B cell (primary cell): ENCODE measurements around the gene SCAND1. TPM values are rescaled to one million over a fixed set of nuclear protein-coding genes. Genes with fewer than 3 reads are reported as not detected.

Experiments used
- ATAC-seq: fragments of 200-7000 bp; cut with Tn5 transposase; one replicate; pipeline ENCODE4 v1.10.0; 2021; ENCODE audit warnings: low read depth, mild to moderate bottlenecking, moderate number of reproducible peaks, moderate library complexity
- CTCF ChIA-PET: fragments of 350-600 bp; sonication (Branson Sonifier 250); formaldehyde crosslinking; loops from one replicate; lab custom pipeline; 2021; ENCODE audit warnings: antibody characterized with exemption, inconsistent platforms; lab: Charles Lee
- POLR2A ChIA-PET: fragments of 350-600 bp; sonication (Branson Sonifier 250); formaldehyde crosslinking; loops from one replicate; lab custom pipeline; 2021; ENCODE audit warnings: antibody characterized with exemption; lab: Charles Lee
- DNase-seq: peaks from one replicate; pipeline ENCODE4 v3.0.0; 2013
- H2AFZ ChIP-seq: 2 replicates; pipeline ENCODE4 v1.6.1; 2012; ENCODE audit warnings: mild to moderate bottlenecking, low read depth, low read length; ENCODE audit not compliant: insufficient read depth, poor library complexity, severe bottlenecking
- H3K27ac ChIP-seq, 2 donors: 1 replicate in 1 of 2; 2 replicates in 1 of 2; pipeline ENCODE4 v1.5.1; 2012 to 2013; ENCODE audit warnings: low read length in 2 of 2, mild to moderate bottlenecking in 2 of 2, moderate library complexity in 1 of 2
- H3K27me3 ChIP-seq, 4 experiments: fragments of 200-600 bp in 1 of 4; sonication (generic) in 1 of 4; replicated peaks in 1 of 4; 1 replicate in 2 of 4; 2 replicates in 2 of 4; pipeline versions ENCODE4 v1.6.1 to v1.7.0; 2013 to 2016; ENCODE audit warnings: low read length in 3 of 4, mild to moderate bottlenecking in 2 of 4, mixed read lengths in 1 of 4, moderate library complexity in 1 of 4; ENCODE audit not compliant: insufficient read depth in 4 of 4, control insufficient read depth in 3 of 4; ENCODE audit errors: control extremely low read depth in 1 of 4
- H3K36me3 ChIP-seq, 2 experiments: replicated peaks in 1 of 2; 1 replicate in 1 of 2; 2 replicates in 1 of 2; pipeline versions ENCODE4 v1.6.1 to v1.7.1; 2013; ENCODE audit warnings: low read length in 1 of 2; ENCODE audit not compliant: insufficient read depth in 2 of 2, control insufficient read depth in 1 of 2; ENCODE audit errors: control extremely low read depth in 1 of 2, extremely low read depth in 1 of 2
- H3K4me1 ChIP-seq, 2 donors: fragments of 200-600 bp in 1 of 2; sonication (generic) in 1 of 2; 1 replicate in 1 of 2; 2 replicates in 1 of 2; pipeline versions ENCODE4 v1.5.1 to v1.6.1; 2013 to 2017; ENCODE audit warnings: low read length in 2 of 2; ENCODE audit not compliant: control insufficient read depth in 2 of 2, insufficient read depth in 2 of 2
- H3K4me2 ChIP-seq: replicated peaks from 2 replicates; pipeline ENCODE3; 2012; ENCODE audit warnings: mild to moderate bottlenecking, low read depth, low read length; ENCODE audit not compliant: poor library complexity, severe bottlenecking
- H3K4me3 ChIP-seq, 5 experiments: fragments of 200-600 bp in 1 of 5; sonication (generic) in 1 of 5; 1 replicate in 3 of 5; 2 replicates in 2 of 5; pipeline versions ENCODE4 v1.5.1 to v1.7.0; 2011 to 2016; ENCODE audit warnings: low read length in 4 of 5, mild to moderate bottlenecking in 4 of 5, low read depth in 2 of 5, control low read depth in 1 of 5, moderate library complexity in 1 of 5; ENCODE audit not compliant: insufficient read depth in 1 of 5; ENCODE audit errors: control extremely low read depth in 1 of 5, extremely low read depth in 1 of 5
- H3K79me2 ChIP-seq: fragments of 200-600 bp; sonication (generic); one replicate; pipeline ENCODE4 v1.6.0; 2016; ENCODE audit warnings: low read length; ENCODE audit not compliant: control insufficient read depth, insufficient read depth
- H3K9ac ChIP-seq: fragments of 200-600 bp; sonication (generic); 2 replicates; pipeline ENCODE4 v1.6.1; 2017; ENCODE audit warnings: mild to moderate bottlenecking, low read length, moderate library complexity
- H3K9me3 ChIP-seq, 3 donors: one replicate each; pipeline versions ENCODE4 v1.6.1 to v1.7.1; 2013; ENCODE audit warnings: low read length in 2 of 3; ENCODE audit not compliant: control insufficient read depth in 2 of 3, insufficient read depth in 1 of 3; ENCODE audit errors: control extremely low read depth in 1 of 3
- H4K20me1 ChIP-seq: 2 replicates; pipeline ENCODE4 v1.6.0; 2012; ENCODE audit warnings: mild to moderate bottlenecking, low read length; ENCODE audit not compliant: insufficient read depth, control insufficient read depth, poor library complexity, severe bottlenecking
- H3K27ac Mint-ChIP-seq: one replicate; pipeline ENCODE4 v1.8.0; 2021; ENCODE audit warnings: mixed read lengths
- H3K27me3 Mint-ChIP-seq: one replicate; pipeline ENCODE4 v1.8.0; 2021; ENCODE audit warnings: mixed read lengths
- H3K4me1 Mint-ChIP-seq: one replicate; pipeline ENCODE4 v1.8.0; 2021; ENCODE audit warnings: mixed read lengths
- H3K4me3 Mint-ChIP-seq: one replicate; pipeline ENCODE4 v1.8.0; 2021; ENCODE audit warnings: mixed read lengths
- H3K9me3 Mint-ChIP-seq: one replicate; pipeline ENCODE4 v1.8.0; 2022; ENCODE audit warnings: mixed read lengths; ENCODE audit not compliant: insufficient read depth
- CTCF ChIP-seq: fragments of 200-600 bp; IDR thresholded peaks from one replicate; pipeline ENCODE4 v1.8.0; 2022; ENCODE audit warnings: antibody characterized with exemption, mild to moderate bottlenecking
- EZH2 ChIP-seq: IDR thresholded peaks from 2 replicates; pipeline ENCODE4 v1.6.1; 2012; ENCODE audit warnings: borderline replicate concordance, low read depth, mild to moderate bottlenecking, moderate library complexity, low read length; ENCODE audit not compliant: insufficient read depth, poor library complexity, severe bottlenecking
- WGBS: methylation state at CpG from one replicate; pipeline ENCODE4 v1.1.5; 2013; ENCODE audit warnings: missing lambda C conversion rate; ENCODE audit not compliant: insufficient coverage; 5-methylcytosine and 5-hydroxymethylcytosine counted together
- intact Hi-C: fragments of 100-400 bp; cut with micrococcal nuclease; formaldehyde crosslinking; loops from one replicate; pipeline ENCODE4 v1.10.0; 2022
- polyA plus RNA-seq: library from polyadenylated mRNA; depleted of rRNA; stranded (reverse); fragments of >200 nt; gene quantifications from 2 replicates; pipeline ENCODE4 v1.2.3, GENCODE V29; 2012
- total RNA-seq, 2 donors: library from RNA; stranded (reverse); fragments of 120-200 nt in 1 of 2; gene quantifications; 1 replicate in 1 of 2; 2 replicates in 1 of 2; pipeline versions ENCODE4 v1.2.3 to v1.2.4, GENCODE V29; 2013 to 2022

Gene SCAND1
- total and polyA plus RNA-seq, 2 donors (not counting 1 experiment from before 2014, with no cell fraction given), result 42.0 to 102 TPM

DNA sequence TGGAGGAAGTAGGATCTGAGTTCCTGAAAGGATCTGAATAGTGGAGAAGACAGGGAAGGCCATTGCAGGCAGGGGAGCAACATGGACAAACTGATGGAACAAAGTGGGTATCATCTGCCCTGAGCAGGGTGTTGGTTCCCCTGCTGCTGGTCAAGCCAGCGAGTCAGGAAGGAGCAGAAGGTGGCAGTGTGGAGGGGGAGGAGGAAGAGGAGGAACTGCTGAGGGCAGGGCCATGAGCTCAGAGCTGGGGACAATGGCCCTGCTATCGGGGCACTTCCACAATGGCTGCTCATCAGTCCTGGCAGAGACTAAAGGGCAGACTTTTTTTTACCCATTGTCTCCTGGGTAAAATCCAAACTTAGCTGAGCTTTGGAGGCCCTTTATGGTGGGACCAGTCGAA is 27.7 kb upstream of the SCAND1 start:
- no peak for TF ChIP-seq EZH2
- TF ChIP-seq CTCF, result no peak
- H3K9me3 Mint-ChIP-seq, result no peaks in the 10 kb centered on the region
- H3K36me3 ChIP-seq, result no peaks in the 10 kb centered on the region
- no peaks in the 10 kb centered on the region for H4K20me1 ChIP-seq
- DNase-seq (no peak), ATAC-seq (no peak)
- H3K4me3 ChIP-seq, result no peak overlapping the region
- no peak overlapping the region for H3K9ac ChIP-seq
- H3K4me2 ChIP-seq, result no peak overlapping the region
- H3K79me2 ChIP-seq, result no peaks in the 10 kb centered on the region
- no peak overlapping the region for H3K27ac ChIP-seq
- intact Hi-C loops, result no loop called here
- peaks cover 10% of the 10 kb centered on the region for H3K27me3 Mint-ChIP-seq
- no peak overlapping the region for H3K27ac Mint-ChIP-seq
- no peaks in the 10 kb centered on the region for H3K4me1 ChIP-seq
- WGBS, result 66% methylated on average over 3 of the region's 3 CpGs
- POLR2A ChIA-PET, result no interaction called here
- no peaks in the 10 kb centered on the region for H3K27me3 ChIP-seq
- H3K9me3 ChIP-seq, result peaks cover 0 to 2% (median 0%) of the 10 kb centered on the region in 3 donors
- no peak overlapping the region for H3K4me3 Mint-ChIP-seq
- CTCF ChIA-PET, result interaction anchor here (0.6 to 10.5 kb wide), 3 partner anchors 13 to 811 kb away, joined by 3 to 75 read pairs (median 17); no protein-coding TSS in a partner anchor
- H2AFZ ChIP-seq, result no peak overlapping the region
- no peaks in the 10 kb centered on the region for H3K4me1 Mint-ChIP-seq

DNA sequence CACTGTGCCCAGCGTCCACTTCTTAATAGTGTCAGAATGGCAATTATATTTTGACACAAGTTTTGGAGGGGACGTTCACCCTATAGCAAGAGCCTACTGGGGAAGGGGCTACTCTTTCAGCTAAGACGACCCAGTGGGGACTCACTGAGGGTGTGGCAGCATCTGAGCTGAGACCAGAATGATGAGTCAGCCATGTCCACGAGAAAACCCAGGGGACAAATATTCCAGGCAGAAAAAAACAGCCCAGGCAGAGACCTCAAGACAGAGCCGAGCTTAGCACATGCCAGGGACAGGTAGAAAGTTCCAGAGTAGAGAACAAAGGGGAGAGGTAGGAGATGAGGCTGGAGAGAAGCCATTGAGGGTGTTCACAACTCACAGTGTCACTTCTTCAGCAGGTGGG is 25.2 kb upstream of the SCAND1 start:
- DNase-seq (no peak), ATAC-seq (no peak)
- H3K4me3 Mint-ChIP-seq, result no peak overlapping the region
- no peak overlapping the region for H2AFZ ChIP-seq
- no peak overlapping the region for H3K27ac ChIP-seq
- H3K27me3 Mint-ChIP-seq, result no peaks in the 10 kb centered on the region
- POLR2A ChIA-PET, result no interaction called here
- no peaks in the 10 kb centered on the region for H3K4me1 Mint-ChIP-seq
- no peak overlapping the region for H3K9ac ChIP-seq
- TF ChIP-seq EZH2, result no peak
- H3K36me3 ChIP-seq, result no peaks in the 10 kb centered on the region
- WGBS, result 66% methylated on average over 4 of the region's 5 CpGs
- H3K79me2 ChIP-seq, result no peaks in the 10 kb centered on the region
- H3K4me1 ChIP-seq, result no peaks in the 10 kb centered on the region
- H3K9me3 Mint-ChIP-seq, result no peaks in the 10 kb centered on the region
- intact Hi-C loops, result no loop called here
- H3K27ac Mint-ChIP-seq, result no peak overlapping the region
- CTCF ChIA-PET, result interaction anchor here (0.7 to 10.5 kb wide), 3 partner anchors 15 to 159 kb away, joined by 3 to 75 read pairs (median 17); partner anchors contain the start of gene SCAND1
- no peak overlapping the region for H3K4me2 ChIP-seq
- H4K20me1 ChIP-seq, result no peaks in the 10 kb centered on the region
- no peaks in the 10 kb centered on the region for H3K27me3 ChIP-seq
- no peak overlapping the region for H3K4me3 ChIP-seq
- peaks cover 0 to 2% (median 0%) of the 10 kb centered on the region in 3 donors for H3K9me3 ChIP-seq
